PFSK-1 (cell line): ENCODE data around the gene MCM8.

Experiments used
- POLR2AphosphoS5 ChIP-seq: IDR thresholded peaks from 2 replicates; pipeline ENCODE4 v1.6.1; 2012; ENCODE audit warnings: low read depth, mild to moderate bottlenecking, control low read depth, low read length, moderate library complexity
- SIN3A ChIP-seq: IDR thresholded peaks from 2 replicates; pipeline ENCODE4 v1.6.1; 2012; ENCODE audit warnings: mild to moderate bottlenecking, low read length, moderate library complexity, borderline replicate concordance; ENCODE audit not compliant: insufficient read depth
- TAF1 ChIP-seq: IDR thresholded peaks from 2 replicates; pipeline ENCODE4 v1.6.1; 2012; ENCODE audit warnings: low read length, control low read depth, borderline replicate concordance; ENCODE audit not compliant: insufficient read depth

GRCh38 chr20:6000871-6001270 lies 50.4 kb downstream of the MCM8 start:
- no peak for TF ChIP-seq POLR2AphosphoS5
- no peak for TF ChIP-seq SIN3A
- no peak for TF ChIP-seq TAF1
